ENCODE results near the gene EN1. TPM values are rescaled to one million over a fixed set of nuclear protein-coding genes. Genes with fewer than 3 reads are reported as not detected.

Gene EN1
- total RNA-seq, 1 experiment from 2014 or later: not detected

- Histone ChIP-seq H3K27me3 (ENCODE audit: insufficient read depth, low read depth) (peaks cover 68% of the 10 kb centered on the region), H3K79me2 (ENCODE audit: low read depth) (no peaks in the 10 kb centered on the region), H3K4me1 (replicated peaks; ENCODE audit: insufficient read depth) (no peaks in the 10 kb centered on the region), H3K36me3 (ENCODE audit: low read depth) (no peaks in the 10 kb centered on the region), H3F3A (ENCODE audit: insufficient read depth, low read depth) (no peaks in the 10 kb centered on the region), H4K20me1 (ENCODE audit: insufficient read depth) (no peaks in the 10 kb centered on the region), H3K9me3 (ENCODE audit: insufficient read depth, low read depth) (no peaks in the 10 kb centered on the region), H3K27ac (no peak overlapping the region), H2AFZ (no peak overlapping the region), H3K4me3 (no peak overlapping the region), H3K4me2 (no peak overlapping the region), H3K9me2 (ENCODE audit: insufficient read depth) (no peaks in the 10 kb centered on the region)
- intact Hi-C loops (cut with micrococcal nuclease; ENCODE audit: unreplicated experiment): no loop called here
- no peak for DNase-seq
- no TSS peak for BruUV-seq (replicated peaks)
- ChIA-PET CTCF (no interaction called here), POLR2A (ENCODE audit: unreplicated experiment) (no interaction called here)
- TF ChIP-seq, protein P1, sequence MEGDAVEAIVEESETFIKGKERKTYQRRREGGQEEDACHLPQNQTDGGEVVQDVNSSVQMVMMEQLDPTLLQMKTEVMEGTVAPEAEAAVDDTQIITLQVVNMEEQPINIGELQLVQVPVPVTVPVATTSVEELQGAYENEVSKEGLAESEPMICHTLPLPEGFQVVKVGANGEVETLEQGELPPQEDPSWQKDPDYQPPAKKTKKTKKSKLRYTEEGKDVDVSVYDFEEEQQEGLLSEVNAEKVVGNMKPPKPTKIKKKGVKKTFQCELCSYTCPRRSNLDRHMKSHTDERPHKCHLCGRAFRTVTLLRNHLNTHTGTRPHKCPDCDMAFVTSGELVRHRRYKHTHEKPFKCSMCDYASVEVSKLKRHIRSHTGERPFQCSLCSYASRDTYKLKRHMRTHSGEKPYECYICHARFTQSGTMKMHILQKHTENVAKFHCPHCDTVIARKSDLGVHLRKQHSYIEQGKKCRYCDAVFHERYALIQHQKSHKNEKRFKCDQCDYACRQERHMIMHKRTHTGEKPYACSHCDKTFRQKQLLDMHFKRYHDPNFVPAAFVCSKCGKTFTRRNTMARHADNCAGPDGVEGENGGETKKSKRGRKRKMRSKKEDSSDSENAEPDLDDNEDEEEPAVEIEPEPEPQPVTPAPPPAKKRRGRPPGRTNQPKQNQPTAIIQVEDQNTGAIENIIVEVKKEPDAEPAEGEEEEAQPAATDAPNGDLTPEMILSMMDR (conservative IDR thresholded peaks at IDR 0.05): no peak
- no peak for TF ChIP-seq EZH2 (IDR thresholded peaks at IDR 0.05; ENCODE audit: low read depth)
These were observed 31.7 kb downstream of the EN1 start for GRCh38 chr2:118815731-118816130.

DNA sequence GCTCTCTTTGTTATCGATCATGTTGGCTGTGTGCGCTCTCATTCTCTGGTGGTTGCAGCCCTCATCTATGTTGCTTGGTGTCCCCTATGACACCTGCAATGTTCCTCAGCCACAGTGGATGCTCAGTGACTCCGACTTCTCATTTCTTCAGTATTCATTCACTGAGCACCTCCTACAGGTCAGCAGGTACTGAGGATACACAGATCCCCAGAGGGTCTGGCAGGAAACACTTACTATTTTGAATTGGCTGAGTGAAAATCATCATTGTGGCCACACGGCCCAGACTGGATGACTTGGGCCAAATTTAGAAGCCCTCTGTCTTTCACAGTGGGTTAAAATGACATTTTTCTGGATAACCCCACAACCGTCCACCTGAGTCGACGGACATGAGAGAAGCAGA lies 32.1 kb downstream of the EN1 start:
- Histone ChIP-seq H3K36me3 (ENCODE audit: low read depth) (no peaks in the 10 kb centered on the region), H4K20me1 (ENCODE audit: insufficient read depth) (no peaks in the 10 kb centered on the region), H2AFZ (no peak overlapping the region), H3K4me1 (replicated peaks; ENCODE audit: insufficient read depth) (no peaks in the 10 kb centered on the region), H3K4me2 (no peak overlapping the region), H3K9me2 (ENCODE audit: insufficient read depth) (no peaks in the 10 kb centered on the region), H3K79me2 (ENCODE audit: low read depth) (no peaks in the 10 kb centered on the region), H3K9me3 (ENCODE audit: insufficient read depth, low read depth) (no peaks in the 10 kb centered on the region), H3F3A (ENCODE audit: insufficient read depth, low read depth) (no peaks in the 10 kb centered on the region), H3K4me3 (no peak overlapping the region), H3K27ac (no peak overlapping the region), H3K27me3 (ENCODE audit: insufficient read depth, low read depth) (peaks cover 68% of the 10 kb centered on the region)
- no TSS peak for BruUV-seq (replicated peaks)
- intact Hi-C loops (cut with micrococcal nuclease; ENCODE audit: unreplicated experiment): no loop called here
- TF ChIP-seq, protein P1 (conservative IDR thresholded peaks at IDR 0.05): no peak
- no peak for TF ChIP-seq EZH2 (IDR thresholded peaks at IDR 0.05; ENCODE audit: low read depth)
- CTCF ChIA-PET: no interaction called here
- no peak for DNase-seq
- POLR2A ChIA-PET (ENCODE audit: unreplicated experiment): no interaction called here

GRCh38 chr2:118814368-118814767 lies 33.1 kb downstream of the EN1 start:
- no peaks in the 10 kb centered on the region for H4K20me1 ChIP-seq (ENCODE audit: insufficient read depth)
- H3K36me3 ChIP-seq (ENCODE audit: low read depth): no peaks in the 10 kb centered on the region
- no peak overlapping the region for H2AFZ ChIP-seq
- no TSS peak for BruUV-seq (replicated peaks)
- no peaks in the 10 kb centered on the region for H3K79me2 ChIP-seq (ENCODE audit: low read depth)
- CTCF ChIA-PET: no interaction called here
- no peaks in the 10 kb centered on the region for H3K9me2 ChIP-seq (ENCODE audit: insufficient read depth)
- intact Hi-C loops (cut with micrococcal nuclease; ENCODE audit: unreplicated experiment): no loop called here
- no peak overlapping the region for H3K4me3 ChIP-seq
- TF ChIP-seq, protein P1 (conservative IDR thresholded peaks at IDR 0.05): no peak
- TF ChIP-seq EZH2 (IDR thresholded peaks at IDR 0.05; ENCODE audit: low read depth): no peak
- H3K27me3 ChIP-seq (ENCODE audit: insufficient read depth, low read depth): peaks cover 59% of the 10 kb centered on the region
- no peaks in the 10 kb centered on the region for H3F3A ChIP-seq (ENCODE audit: insufficient read depth, low read depth)
- no peak for DNase-seq
- no peak overlapping the region for H3K27ac ChIP-seq
- no peaks in the 10 kb centered on the region for H3K4me1 ChIP-seq (replicated peaks; ENCODE audit: insufficient read depth)
- H3K9me3 ChIP-seq (ENCODE audit: insufficient read depth, low read depth): no peaks in the 10 kb centered on the region
- POLR2A ChIA-PET (ENCODE audit: unreplicated experiment): no interaction called here
- no peak overlapping the region for H3K4me2 ChIP-seq

Measured in PC-9 (cell line).